RWPE1 (cell line): Measurements from ENCODE around the gene CCDC136.

Source experiments
- CTCF ChIA-PET: fragments of 350-600 bp; sonication (Branson Sonifier 250); formaldehyde crosslinking; extraction: SDS; loops from one replicate; lab custom pipeline; 2021; lab: Yijun Ruan, JAX
- POLR2A ChIA-PET: fragments of 400-600 bp; formaldehyde crosslinking; extraction: SDS; loops from one replicate; lab custom pipeline; 2020; ENCODE audit warnings: antibody characterized with exemption; ENCODE audit not compliant: low non-redundant PET; lab: Yijun Ruan, JAX
- DNase-seq: peaks from one replicate; pipeline ENCODE4 v3.0.0; 2012; ENCODE audit warnings: low spot score
- H3K27ac ChIP-seq: fragments of 450-650 bp; 2 replicates; pipeline ENCODE4 v1.5.1; 2017
- TF ChIP-seq, protein P1 (sequence below): fragments of 450-650 bp; conservative IDR thresholded peaks from 2 replicates; pipeline ENCODE4 v1.5.1; 2017; ENCODE audit warnings: low read depth, mild to moderate bottlenecking

Gene CCDC136

DNA sequence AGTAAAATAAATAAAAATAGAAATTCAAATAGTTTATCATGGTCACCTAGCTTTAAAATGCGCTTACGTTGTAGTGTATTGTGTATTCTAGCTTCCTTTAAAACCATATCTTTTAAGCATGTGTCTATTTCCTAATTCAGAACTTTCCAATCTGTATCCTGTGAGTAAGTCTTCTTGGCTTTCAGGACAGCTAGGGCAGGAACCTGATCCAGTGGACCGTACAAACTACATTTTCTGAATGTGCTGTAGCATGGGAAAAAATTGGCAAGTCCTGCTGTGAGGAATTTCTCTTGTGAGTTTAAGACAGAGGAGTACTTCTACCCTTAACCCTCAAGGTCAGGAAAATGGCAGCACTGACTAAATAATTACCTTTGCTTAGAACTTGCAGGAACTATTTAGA lies 28.2 kb upstream of the CCDC136 start:
- TF ChIP-seq, protein P1, sequence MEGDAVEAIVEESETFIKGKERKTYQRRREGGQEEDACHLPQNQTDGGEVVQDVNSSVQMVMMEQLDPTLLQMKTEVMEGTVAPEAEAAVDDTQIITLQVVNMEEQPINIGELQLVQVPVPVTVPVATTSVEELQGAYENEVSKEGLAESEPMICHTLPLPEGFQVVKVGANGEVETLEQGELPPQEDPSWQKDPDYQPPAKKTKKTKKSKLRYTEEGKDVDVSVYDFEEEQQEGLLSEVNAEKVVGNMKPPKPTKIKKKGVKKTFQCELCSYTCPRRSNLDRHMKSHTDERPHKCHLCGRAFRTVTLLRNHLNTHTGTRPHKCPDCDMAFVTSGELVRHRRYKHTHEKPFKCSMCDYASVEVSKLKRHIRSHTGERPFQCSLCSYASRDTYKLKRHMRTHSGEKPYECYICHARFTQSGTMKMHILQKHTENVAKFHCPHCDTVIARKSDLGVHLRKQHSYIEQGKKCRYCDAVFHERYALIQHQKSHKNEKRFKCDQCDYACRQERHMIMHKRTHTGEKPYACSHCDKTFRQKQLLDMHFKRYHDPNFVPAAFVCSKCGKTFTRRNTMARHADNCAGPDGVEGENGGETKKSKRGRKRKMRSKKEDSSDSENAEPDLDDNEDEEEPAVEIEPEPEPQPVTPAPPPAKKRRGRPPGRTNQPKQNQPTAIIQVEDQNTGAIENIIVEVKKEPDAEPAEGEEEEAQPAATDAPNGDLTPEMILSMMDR: no peak
- H3K27ac ChIP-seq: no peak overlapping the region
- ChIA-PET POLR2A (no interaction called here), CTCF (no interaction called here)
- no peak for DNase-seq

GRCh38 chr7:128767475-128768110 lies 24.2 kb upstream of the CCDC136 start:
- POLR2A ChIA-PET: no interaction called here
- DNase-seq: no peak
- CTCF ChIA-PET: no interaction called here
- no peak overlapping the region for H3K27ac ChIP-seq
- TF ChIP-seq, protein P1: no peak

DNA sequence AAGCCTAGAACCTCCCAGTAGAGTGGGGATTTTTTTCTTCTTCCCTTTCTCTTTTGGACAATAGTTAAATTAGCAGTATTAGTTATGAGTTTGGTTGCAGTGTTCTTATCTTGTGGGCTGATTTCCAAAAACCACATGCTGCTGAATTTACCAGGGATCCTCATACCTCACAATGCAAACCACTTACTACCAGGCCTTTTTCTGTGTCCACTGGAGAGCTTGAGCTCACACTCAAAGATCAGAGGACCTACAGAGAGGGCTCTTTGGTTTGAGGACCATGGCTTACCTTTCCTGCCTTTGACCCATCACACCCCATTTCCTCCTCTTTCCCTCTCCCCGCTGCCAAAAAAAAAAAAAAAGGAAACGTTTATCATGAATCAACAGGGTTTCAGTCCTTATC lies 21.5 kb upstream of the CCDC136 start:
- DNase-seq: no peak
- TF ChIP-seq, protein P1: no peak
- CTCF ChIA-PET: no interaction called here
- H3K27ac ChIP-seq: no peak overlapping the region
- POLR2A ChIA-PET: no interaction called here

GRCh38 chr7:128773604-128774003 lies 18.2 kb upstream of the CCDC136 start:
- TF ChIP-seq, protein P1: no peak
- ChIA-PET CTCF (interaction anchor here (0.5 to 0.6 kb wide), 2 partner anchors 35 to 100 kb away, joined by 4 read pairs; no protein-coding TSS in a partner anchor), POLR2A (interaction anchor here (0.7 kb wide), 1 partner anchor 357 kb away, joined by 9 read pairs; no protein-coding TSS in a partner anchor)
- no peak for DNase-seq
- H3K27ac ChIP-seq: no peak overlapping the region

- H3K27ac ChIP-seq: no peak overlapping the region
- ChIA-PET CTCF (interaction anchor here (0.5 kb wide), 1 partner anchor 34 kb away, joined by 4 read pairs; no protein-coding TSS in a partner anchor), POLR2A (interaction anchor here (0.7 kb wide), 1 partner anchor 357 kb away, joined by 9 read pairs; no protein-coding TSS in a partner anchor)
- TF ChIP-seq, protein P1: no peak
- DNase-seq: no peak
These were observed 17.6 kb upstream of the CCDC136 start for GRCh38 chr7:128774029-128774689.

DNA sequence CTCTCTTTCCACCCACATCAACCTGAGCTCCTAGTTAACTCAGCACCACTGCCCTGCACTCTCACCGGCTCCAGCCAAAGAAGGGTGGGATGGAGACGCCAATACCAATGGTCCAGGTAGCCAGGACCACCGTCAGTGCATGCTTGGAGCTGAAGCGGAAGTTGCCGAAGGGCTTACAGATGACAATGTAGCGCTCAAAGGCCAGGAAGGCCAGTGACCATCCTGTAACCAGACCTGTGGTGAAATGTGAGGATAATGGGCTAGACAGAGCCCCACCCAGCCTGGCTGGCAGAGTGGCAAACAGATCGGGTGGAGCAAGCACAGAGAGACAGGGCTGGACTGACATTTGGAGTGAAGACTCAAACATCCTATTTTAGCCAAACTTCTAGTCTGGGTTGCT lies 16.8 kb upstream of the CCDC136 start:
- POLR2A ChIA-PET: no interaction called here
- DNase-seq: no peak
- TF ChIP-seq, protein P1: no peak
- H3K27ac ChIP-seq: no peak overlapping the region
- CTCF ChIA-PET: no interaction called here
